C4-2B (cell line): ENCODE data around the gene NCBP2.

Experiments used
- CTCF ChIP-seq: fragments of 450-650 bp; conservative IDR thresholded peaks from 2 replicates; pipeline ENCODE4 v1.5.1; 2017; ENCODE audit warnings: mild to moderate bottlenecking
- ZFX ChIP-seq: fragments of 450-650 bp; IDR thresholded peaks from 2 replicates; pipeline ENCODE4 v1.6.1; 2017

GRCh38 chr3:196901768-196902167 is 40.6 kb downstream of the NCBP2 start:
- no peak for TF ChIP-seq CTCF
- TF ChIP-seq ZFX, result no peak
